Bone marrow (tissue), 2 donors: ENCODE measurements around the gene SGCA.

Experiments used
- DNase-seq, 2 donors: peaks; one replicate each; lab custom pipeline; 2025; lab: John Stamatoyannopoulos, UW

SGCA gene

GRCh38 chr17:50166518-50167181 lies 845 bp downstream of the SGCA start:
- no peak for DNase-seq

GRCh38 chr17:50167371-50167770 lies 1.6 kb downstream of the SGCA start:
- no peak for DNase-seq

GRCh38 chr17:50168319-50168718 lies 2.5 kb downstream of the SGCA start:
- DNase-seq, result no peak

- DNase-seq, result peak; percentile 48 to 91
These were observed 3.4 kb downstream of the SGCA start for GRCh38 chr17:50169121-50169764.

GRCh38 chr17:50169881-50170459 lies 4.2 kb downstream of the SGCA start:
- no peak for DNase-seq

- no peak for DNase-seq
These were observed 5.0 kb downstream of the SGCA start for GRCh38 chr17:50170662-50171370.

- DNase-seq, result no peak
These were observed 5.7 kb downstream of the SGCA start for GRCh38 chr17:50171371-50172071.

GRCh38 chr17:50172130-50172529 lies 6.3 kb downstream of the SGCA start:
- no peak for DNase-seq

GRCh38 chr17:50172936-50173334 lies 7.1 kb downstream of the SGCA start:
- DNase-seq, result no peak

- DNase-seq, result no peak
These were observed 7.6 kb downstream of the SGCA start for GRCh38 chr17:50173335-50173941.

- no peak for DNase-seq
These were observed 8.6 kb downstream of the SGCA start for GRCh38 chr17:50174444-50174843.

- no peak for DNase-seq
These were observed 9.4 kb downstream of the SGCA start for GRCh38 chr17:50175035-50175807.

GRCh38 chr17:50176559-50177357 lies 11.0 kb downstream of the SGCA start:
- DNase-seq, result no peak

- DNase-seq, result no peak
These were observed 11.7 kb downstream of the SGCA start for GRCh38 chr17:50177476-50177875.

GRCh38 chr17:50177983-50178834 lies 12.4 kb downstream of the SGCA start:
- peak in 1 of 2 donors; percentile 68 for DNase-seq

GRCh38 chr17:50180111-50180510 lies 14.3 kb downstream of the SGCA start:
- no peak for DNase-seq

GRCh38 chr17:50180620-50181019 lies 14.8 kb downstream of the SGCA start:
- no peak for DNase-seq

GRCh38 chr17:50181144-50181543 lies 15.3 kb downstream of the SGCA start:
- DNase-seq, result no peak
